Stimulated activated CD4-positive, alpha-beta T cell treated with anti-CD3 and anti-CD28 coated beads, Interleukin-1b, Interleukin-23, amount 100 ng/mL, for 24 hours (primary cell): ENCODE data around the gene CD27.

Experiments
- DNase-seq, 4 experiments: peaks; one replicate each; pipeline ENCODE4 v3.0.0-alpha.2; 2020; ENCODE audit warnings: low read depth in 4 of 4, low spot score in 1 of 4

CD27 gene

GRCh38 chr12:6434205-6435140, 10.3 kb upstream of the CD27 start:
- no peak for DNase-seq

- no peak for DNase-seq
These were observed 8.6 kb upstream of the CD27 start for GRCh38 chr12:6435961-6436715.

- no peak for DNase-seq
These were observed 7.2 kb upstream of the CD27 start for GRCh38 chr12:6437586-6437985.

- no peak for DNase-seq
These were observed 6.4 kb upstream of the CD27 start for GRCh38 chr12:6438345-6438744.

GRCh38 chr12:6440391-6440790, 4.4 kb upstream of the CD27 start:
- no peak for DNase-seq

GRCh38 chr12:6442836-6443235, 1.9 kb upstream of the CD27 start:
- DNase-seq, result no peak

- no peak for DNase-seq
These were observed 1.3 kb upstream of the CD27 start for GRCh38 chr12:6443361-6443983.

GRCh38 chr12:6444031-6444430, 724 bp upstream of the CD27 start:
- no peak for DNase-seq

- no peak for DNase-seq
These were observed 5.5 kb downstream of the CD27 start for GRCh38 chr12:6450091-6450868.

- DNase-seq, result no peak
These were observed 6.2 kb downstream of the CD27 start for GRCh38 chr12:6450869-6451347.

- DNase-seq, result peak in 3 of 4 experiments; percentile 60 to 71 (median 66)
These were observed 6.8 kb downstream of the CD27 start, which contains the start of gene TAPBPL for GRCh38 chr12:6451348-6452244. Gene TAPBPL (plus strand): TSS chr12:6452042. CDS start chr12:6452249, 207 bp downstream.

- DNase-seq, result no peak
These were observed 7.6 kb downstream of the CD27 start for GRCh38 chr12:6452245-6452943.

- DNase-seq, result no peak
These were observed 8.3 kb downstream of the CD27 start for GRCh38 chr12:6452944-6453630.

- DNase-seq, result no peak
These were observed 12.6 kb downstream of the CD27 start for GRCh38 chr12:6457220-6457945.

GRCh38 chr12:6458281-6459003, 13.7 kb downstream of the CD27 start:
- DNase-seq, result no peak

- DNase-seq, result no peak
These were observed 14.2 kb downstream of the CD27 start for GRCh38 chr12:6459004-6459337.

- no peak for DNase-seq
These were observed 16.1 kb downstream of the CD27 start for GRCh38 chr12:6460751-6461371.
